Gastrocnemius medialis (tissue), 4 donors: Measurements from ENCODE around the gene ANKRD34A. TPM values are rescaled to one million over a fixed set of nuclear protein-coding genes. Genes with fewer than 3 reads are reported as not detected.

Source experiments
- ATAC-seq, 2 donors: fragments of 150-250 bp; one replicate each; pipeline ENCODE4 v1.9.1; 2016
- DNase-seq, 2 donors: peaks; one replicate each; pipeline ENCODE4 v3.0.0-alpha.2; 2019
- H3K27ac ChIP-seq, 4 donors: fragments of 200-600 bp; sonication (generic); 1 replicate in 1 of 4; 2 replicates in 3 of 4; pipeline ENCODE4 v1.5.1; 2016 to 2018; ENCODE audit warnings: mild to moderate bottlenecking in 2 of 4, moderate library complexity in 1 of 4
- H3K27me3 ChIP-seq, 3 donors: fragments of 200-600 bp; sonication (generic) in 2 of 3; 1 replicate in 1 of 3; 2 replicates in 2 of 3; pipeline versions ENCODE4 v1.5.1 to v1.6.0; 2016 to 2019; ENCODE audit warnings: mild to moderate bottlenecking in 1 of 3, moderate library complexity in 1 of 3
- H3K36me3 ChIP-seq, 2 donors: fragments of 200-600 bp; sonication (generic) in 1 of 2; one replicate each; pipeline ENCODE4 v1.5.1; 2017 to 2018
- H3K4me1 ChIP-seq, 2 donors: fragments of 200-600 bp; sonication (generic) in 1 of 2; one replicate each; pipeline ENCODE4 v1.5.1; 2016 to 2017; ENCODE audit warnings: mild to moderate bottlenecking in 2 of 2
- H3K4me3 ChIP-seq, 4 donors: fragments of 200-600 bp; sonication (generic) in 3 of 4; 1 replicate in 1 of 4; 2 replicates in 3 of 4; pipeline ENCODE4 v1.5.1; 2016 to 2019; ENCODE audit warnings: mild to moderate bottlenecking in 2 of 4
- H3K9me3 ChIP-seq, 3 donors: fragments of 200-600 bp; sonication (generic) in 2 of 3; 1 replicate in 1 of 3; 2 replicates in 2 of 3; pipeline ENCODE4 v1.5.1; 2016 to 2019
- POLR2A ChIP-seq, 2 donors: fragments of 450-650 bp; IDR thresholded peaks; one replicate each; pipeline ENCODE4 v1.6.1; 2017; ENCODE audit warnings: antibody characterized with exemption in 2 of 2, mild to moderate bottlenecking in 2 of 2, moderate library complexity in 2 of 2
- in situ Hi-C, 4 donors: fragments of 200-750 bp; cut with MboI; loops; one replicate each; pipeline versions ENCODE4 v1.15.0 to v1.8.0; 2017; ENCODE audit warnings: low sequenced_read_pairs in 4 of 4
- intact Hi-C: fragments of 100-400 bp; cut with DNase I; formaldehyde crosslinking; loops from one replicate; pipeline ENCODE4 v1.15.1; 2023; ENCODE audit warnings: low total_unique reads
- total RNA-seq, 4 donors: library from RNA; depleted of rRNA; stranded (reverse); fragments of >200 nt; gene quantifications; one replicate each; pipeline versions ENCODE4 v1.1.0 to v1.2.3, GENCODE V29; 2016
- TF ChIP-seq, protein P1 (sequence below), 5 experiments: fragments of 450-650 bp in 3 of 5; fragments of 200-600 bp in 2 of 5; sonication (generic) in 2 of 5; IDR thresholded peaks in 4 of 5; conservative IDR thresholded peaks in 1 of 5; 1 replicate in 4 of 5; 2 replicates in 1 of 5; pipeline ENCODE4 v1.5.1; 2016 to 2019; ENCODE audit warnings: antibody characterized with exemption in 5 of 5, mild to moderate bottlenecking in 3 of 5, moderate library complexity in 3 of 5

The ANKRD34A gene
- total RNA-seq, 4 donors from 2014 or later, result 3.3 to 19.0 (median 6.7) TPM

- Histone ChIP-seq H3K4me1 (peaks cover 32 to 46% of the 10 kb centered on the region in 2 donors), H3K27me3 (no peaks in the 10 kb centered on the region), H3K27ac (peak overlapping the region; percentile 95 to 99 (median 96)), H3K36me3 (no peaks in the 10 kb centered on the region), H3K9me3 (no peaks in the 10 kb centered on the region), H3K4me3 (peak overlapping the region; percentile 8 to 34 (median 22))
- intact Hi-C loops, result loop anchor here (1.0 to 2.0 kb wide), 2 partner anchors 28 to 115 kb away; no protein-coding TSS in a partner anchor
- TF ChIP-seq POLR2A (IDR thresholded peaks at IDR 0.05), result no peak
- TF ChIP-seq, protein P1, sequence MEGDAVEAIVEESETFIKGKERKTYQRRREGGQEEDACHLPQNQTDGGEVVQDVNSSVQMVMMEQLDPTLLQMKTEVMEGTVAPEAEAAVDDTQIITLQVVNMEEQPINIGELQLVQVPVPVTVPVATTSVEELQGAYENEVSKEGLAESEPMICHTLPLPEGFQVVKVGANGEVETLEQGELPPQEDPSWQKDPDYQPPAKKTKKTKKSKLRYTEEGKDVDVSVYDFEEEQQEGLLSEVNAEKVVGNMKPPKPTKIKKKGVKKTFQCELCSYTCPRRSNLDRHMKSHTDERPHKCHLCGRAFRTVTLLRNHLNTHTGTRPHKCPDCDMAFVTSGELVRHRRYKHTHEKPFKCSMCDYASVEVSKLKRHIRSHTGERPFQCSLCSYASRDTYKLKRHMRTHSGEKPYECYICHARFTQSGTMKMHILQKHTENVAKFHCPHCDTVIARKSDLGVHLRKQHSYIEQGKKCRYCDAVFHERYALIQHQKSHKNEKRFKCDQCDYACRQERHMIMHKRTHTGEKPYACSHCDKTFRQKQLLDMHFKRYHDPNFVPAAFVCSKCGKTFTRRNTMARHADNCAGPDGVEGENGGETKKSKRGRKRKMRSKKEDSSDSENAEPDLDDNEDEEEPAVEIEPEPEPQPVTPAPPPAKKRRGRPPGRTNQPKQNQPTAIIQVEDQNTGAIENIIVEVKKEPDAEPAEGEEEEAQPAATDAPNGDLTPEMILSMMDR (IDR thresholded peaks at IDR 0.05 in 4 of 5, conservative IDR thresholded peaks at IDR 0.05 in 1 of 5), result no peak
- DNase-seq (no peak), ATAC-seq (no peak)
- in situ Hi-C loops, result no loop called here
Measured at GRCh38 chr1:146007489-146008133, 43.2 kb upstream of the ANKRD34A start.

DNA sequence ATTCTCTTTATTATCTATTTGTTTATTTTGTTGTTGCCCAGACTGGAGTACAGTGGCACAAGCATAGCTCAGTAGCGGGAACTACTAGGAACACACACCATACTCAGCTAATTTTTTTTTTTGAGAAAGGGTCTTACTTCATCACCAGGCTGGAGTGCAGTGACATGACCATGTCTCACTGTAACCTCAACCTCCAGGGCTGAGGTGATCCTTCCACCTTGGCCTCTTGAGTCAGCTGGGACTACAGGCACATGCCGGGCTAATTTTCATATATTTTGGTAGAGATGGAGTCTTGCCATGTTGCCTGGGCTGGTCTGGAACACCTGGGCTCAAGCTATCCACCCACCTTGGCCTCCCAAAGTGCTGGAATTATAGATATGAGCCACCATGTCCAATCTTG lies 37.3 kb upstream of the ANKRD34A start:
- H3K4me3 ChIP-seq, result peak overlapping the region in 1 of 4 donors; percentile 98
- peak overlapping the region; percentile 95 to 99 (median 98) for H3K27ac ChIP-seq
- H3K4me1 ChIP-seq, result peaks cover 37 to 60% of the 10 kb centered on the region in 2 donors
- no peaks in the 10 kb centered on the region for H3K27me3 ChIP-seq
- ATAC-seq (no peak), DNase-seq (peak; percentile 2 to 11)
- in situ Hi-C loops, result no loop called here
- TF ChIP-seq, protein P1 (IDR thresholded peaks at IDR 0.05 in 4 of 5, conservative IDR thresholded peaks at IDR 0.05 in 1 of 5), result no peak
- no peak for TF ChIP-seq POLR2A (IDR thresholded peaks at IDR 0.05)
- H3K36me3 ChIP-seq, result no peaks in the 10 kb centered on the region
- no peaks in the 10 kb centered on the region for H3K9me3 ChIP-seq
- intact Hi-C loops, result no loop called here

DNA sequence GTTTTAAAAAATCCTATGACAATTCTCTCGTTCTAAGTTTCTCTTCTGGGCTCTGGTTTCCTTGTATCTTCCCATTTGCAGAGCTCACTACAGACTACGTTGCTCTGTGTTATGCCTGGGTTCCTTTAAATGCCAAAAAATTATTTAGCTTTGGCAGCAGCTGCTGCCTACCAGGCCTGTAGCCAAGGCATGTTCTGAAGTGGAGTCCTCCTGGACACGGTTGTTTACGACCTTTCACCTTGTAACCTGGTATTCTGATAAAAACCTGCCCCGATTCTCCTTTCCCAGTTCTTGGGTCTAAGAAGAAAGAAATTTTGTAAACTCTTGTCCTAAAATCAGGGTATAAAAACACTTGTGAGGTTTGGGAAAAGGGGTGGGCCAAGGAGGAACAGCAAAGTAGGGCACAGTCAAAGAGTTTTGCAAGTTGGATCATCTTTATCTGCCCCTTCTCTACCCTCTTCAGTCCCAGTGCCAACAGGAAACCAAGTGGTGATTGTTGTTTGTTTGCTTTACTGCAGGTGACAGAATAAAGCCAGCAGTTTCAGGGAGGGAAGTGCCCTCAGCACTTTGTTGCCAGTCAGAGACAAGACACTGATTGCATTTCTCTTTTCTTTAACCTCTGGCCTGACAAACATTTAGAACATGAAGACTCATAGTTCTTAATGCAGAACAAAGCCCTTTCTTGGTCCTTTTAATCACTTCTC lies 35.1 kb upstream of the ANKRD34A start:
- intact Hi-C loops, result loop anchor here (5.0 kb wide), 1 partner anchor 52 kb away; no protein-coding TSS in a partner anchor
- ATAC-seq (peak; percentile 53 to 54), DNase-seq (peak; percentile 74 to 78)
- Histone ChIP-seq H3K4me3 (peak overlapping the region; percentile 63 to 98 (median 79)), H3K4me1 (peaks cover 16 to 38% of the 10 kb centered on the region in 2 donors), H3K27me3 (no peaks in the 10 kb centered on the region), H3K9me3 (no peaks in the 10 kb centered on the region), H3K36me3 (peaks cover 19% of the 10 kb centered on the region in 2 donors), H3K27ac (peak overlapping the region; percentile 95 to 99 (median 98))
- in situ Hi-C loops, result no loop called here
- TF ChIP-seq, protein P1 (IDR thresholded peaks at IDR 0.05 in 4 of 5, conservative IDR thresholded peaks at IDR 0.05 in 1 of 5), result no peak
- TF ChIP-seq POLR2A (IDR thresholded peaks at IDR 0.05), result peak; percentile 44 to 79

GRCh38 chr1:145997718-145998023 lies 33.3 kb upstream of the ANKRD34A start:
- Histone ChIP-seq H3K27ac (peak overlapping the region; percentile 95 to 99 (median 98)), H3K4me1 (peaks cover 16 to 32% of the 10 kb centered on the region in 2 donors), H3K36me3 (peaks cover 26 to 37% of the 10 kb centered on the region in 2 donors), H3K4me3 (peak overlapping the region; percentile 63 to 98 (median 79)), H3K9me3 (no peaks in the 10 kb centered on the region), H3K27me3 (no peaks in the 10 kb centered on the region)
- DNase-seq (peak in 1 of 2 donors; percentile 30), ATAC-seq (no peak)
- TF ChIP-seq POLR2A (IDR thresholded peaks at IDR 0.05), result no peak
- TF ChIP-seq, protein P1 (IDR thresholded peaks at IDR 0.05 in 4 of 5, conservative IDR thresholded peaks at IDR 0.05 in 1 of 5), result peak in 2 of 5 experiments; percentile 16 to 35
- in situ Hi-C loops, result no loop called here
- intact Hi-C loops, result loop anchor here (1.0 to 5.0 kb wide), 2 partner anchors 18 to 50 kb away; no protein-coding TSS in a partner anchor
